H1 (cell line): Measurements from ENCODE around the gene PHACTR1. TPM values are rescaled to one million over a fixed set of nuclear protein-coding genes. Genes with fewer than 3 reads are reported as not detected.

Experiments
- CHD2 ChIP-seq: IDR thresholded peaks from 2 replicates; pipeline ENCODE4 v1.6.1; 2012; ENCODE audit warnings: low read length, improper control_type of control experiment
- CHD7 ChIP-seq: fragments of 300-600 bp; sonication (generic); IDR thresholded peaks from 2 replicates; pipeline ENCODE4 v1.7.1; 2012; ENCODE audit warnings: low read length, moderate library complexity, mild to moderate bottlenecking, inconsistent platforms; ENCODE audit not compliant: insufficient replicate concordance
- CREB1 ChIP-seq: IDR thresholded peaks from 2 replicates; pipeline ENCODE4 v1.6.1; 2012; ENCODE audit warnings: inconsistent platforms
- FOSL1 ChIP-seq: IDR thresholded peaks from 2 replicates; pipeline ENCODE4 v1.6.1; 2011; ENCODE audit warnings: mild to moderate bottlenecking, low read depth, low read length, moderate library complexity; ENCODE audit not compliant: insufficient read depth
- JUND ChIP-seq: IDR thresholded peaks from 2 replicates; pipeline ENCODE4 v1.6.1; 2011; ENCODE audit warnings: mild to moderate bottlenecking, improper control_type of control experiment, low read length
- KDM4A ChIP-seq: IDR thresholded peaks from one replicate; pipeline ENCODE4 v1.7.1; 2012; ENCODE audit warnings: low read depth, mild to moderate bottlenecking, moderate library complexity, low read length, inconsistent platforms; ENCODE audit not compliant: severe bottlenecking
- MAFK ChIP-seq: IDR thresholded peaks from 2 replicates; pipeline ENCODE4 v1.6.1; 2012; ENCODE audit warnings: low read depth, mild to moderate bottlenecking, improper control_type of control experiment, low read length
- RFX5 ChIP-seq: IDR thresholded peaks from 2 replicates; pipeline ENCODE4 v1.6.1; 2011; ENCODE audit warnings: low read depth, low read length, improper control_type of control experiment, borderline replicate concordance
- SP1 ChIP-seq: IDR thresholded peaks from 2 replicates; pipeline ENCODE4 v1.6.1; 2011; ENCODE audit warnings: low read depth, low read length
- SUZ12 ChIP-seq: fragments of 200-600 bp; sonication (generic); IDR thresholded peaks from 2 replicates; pipeline ENCODE4 v1.6.1; 2012; ENCODE audit warnings: mild to moderate bottlenecking, inconsistent platforms, low read length, moderate library complexity, mixed read lengths
- TAF1 ChIP-seq: IDR thresholded peaks from 2 replicates; pipeline ENCODE4 v1.6.1; 2011; ENCODE audit warnings: mild to moderate bottlenecking, low read depth, low read length
- polyA plus RNA-seq, 7 experiments: library from polyadenylated mRNA; depleted of rRNA in 3 of 7; stranded (reverse) in 5 of 7; unstranded in 2 of 7; fragments of >200 nt in 5 of 7; fragments of 200-250 nt in 2 of 7; gene quantifications; 1 replicate in 5 of 7; 2 replicates in 1 of 7; 4 replicates in 1 of 7; pipeline versions ENCODE4 v1.2.1 to v1.2.3, GENCODE V29; 2011 to 2013; ENCODE audit warnings: missing spikeins in 2 of 7, mixed read lengths in 2 of 7
- total RNA-seq: library from RNA; stranded (reverse); fragmentation: NEBNext Ultra II Directional; extraction: Animal tissue kit (Norgen Biotek cat#: 25700); gene quantifications from 2 replicates; pipeline ENCODE4 v1.2.1, GENCODE V29; 2021

The PHACTR1 gene
- total and polyA plus RNA-seq, 2 of the 8 experiments (the other 6 are each of a cell fraction or from before 2014, with no cell fraction given), result 3.9 to 17.1 TPM

GRCh38 chr6:12903246-12903645 lies 186.7 kb downstream of the PHACTR1 start (continued):
- TF ChIP-seq CHD7 (no peak), SP1 (no peak), RFX5 (no peak), SUZ12 (no peak), MAFK (no peak), CHD2 (no peak), CREB1 (no peak), KDM4A (no peak), FOSL1 (no peak), JUND (no peak), TAF1 (no peak)
